GM12801 (cell line): Measurements from ENCODE around the gene SLC22A2.

Experiments
- TF ChIP-seq, protein P1 (sequence below): IDR thresholded peaks from one replicate; pipeline ENCODE4 v1.5.1; 2011; ENCODE audit warnings: control low read depth; ENCODE audit not compliant: insufficient read length; ENCODE audit errors: extremely low read depth

The SLC22A2 gene

DNA sequence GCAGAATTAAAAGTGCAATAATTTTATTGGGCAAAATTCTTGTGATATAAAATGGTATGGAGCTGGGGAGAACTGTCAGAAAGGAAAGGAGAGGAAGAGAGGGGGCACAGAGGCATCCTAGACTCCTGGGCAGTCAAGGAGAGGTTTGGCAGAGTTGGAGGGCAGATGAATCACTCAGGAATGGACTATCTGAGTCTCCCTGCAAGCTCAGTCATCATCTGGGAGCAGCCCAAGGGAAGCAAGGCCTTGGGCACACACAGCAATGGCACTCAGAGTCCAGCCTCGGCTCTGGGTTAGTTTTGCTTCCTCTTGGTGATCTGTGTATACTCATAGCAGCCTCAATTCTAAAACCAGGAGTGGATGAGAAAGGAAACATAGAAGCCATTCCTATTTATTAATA lies 69.8 kb downstream of the SLC22A2 start:
- TF ChIP-seq, protein P1, sequence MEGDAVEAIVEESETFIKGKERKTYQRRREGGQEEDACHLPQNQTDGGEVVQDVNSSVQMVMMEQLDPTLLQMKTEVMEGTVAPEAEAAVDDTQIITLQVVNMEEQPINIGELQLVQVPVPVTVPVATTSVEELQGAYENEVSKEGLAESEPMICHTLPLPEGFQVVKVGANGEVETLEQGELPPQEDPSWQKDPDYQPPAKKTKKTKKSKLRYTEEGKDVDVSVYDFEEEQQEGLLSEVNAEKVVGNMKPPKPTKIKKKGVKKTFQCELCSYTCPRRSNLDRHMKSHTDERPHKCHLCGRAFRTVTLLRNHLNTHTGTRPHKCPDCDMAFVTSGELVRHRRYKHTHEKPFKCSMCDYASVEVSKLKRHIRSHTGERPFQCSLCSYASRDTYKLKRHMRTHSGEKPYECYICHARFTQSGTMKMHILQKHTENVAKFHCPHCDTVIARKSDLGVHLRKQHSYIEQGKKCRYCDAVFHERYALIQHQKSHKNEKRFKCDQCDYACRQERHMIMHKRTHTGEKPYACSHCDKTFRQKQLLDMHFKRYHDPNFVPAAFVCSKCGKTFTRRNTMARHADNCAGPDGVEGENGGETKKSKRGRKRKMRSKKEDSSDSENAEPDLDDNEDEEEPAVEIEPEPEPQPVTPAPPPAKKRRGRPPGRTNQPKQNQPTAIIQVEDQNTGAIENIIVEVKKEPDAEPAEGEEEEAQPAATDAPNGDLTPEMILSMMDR: no peak

DNA sequence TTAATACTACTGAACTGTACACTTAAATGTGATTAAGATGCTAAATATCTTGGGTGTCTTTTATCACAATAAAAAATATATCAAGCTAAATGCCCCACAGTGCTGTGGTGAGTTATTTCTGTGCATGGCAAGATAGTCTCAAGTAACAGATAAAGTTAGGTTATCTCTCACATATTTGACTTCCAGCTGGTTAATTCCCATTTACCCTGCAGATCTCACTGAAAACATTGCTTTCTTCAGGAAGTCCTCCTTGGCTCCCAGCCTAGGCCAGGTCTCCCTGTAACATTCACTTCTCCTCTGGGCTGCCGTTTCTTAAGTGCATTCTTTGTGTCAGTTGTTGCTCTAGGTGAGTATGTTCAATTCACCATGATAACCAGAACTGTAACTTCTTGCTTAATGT lies 77.9 kb downstream of the SLC22A2 start:
- TF ChIP-seq, protein P1: no peak

DNA sequence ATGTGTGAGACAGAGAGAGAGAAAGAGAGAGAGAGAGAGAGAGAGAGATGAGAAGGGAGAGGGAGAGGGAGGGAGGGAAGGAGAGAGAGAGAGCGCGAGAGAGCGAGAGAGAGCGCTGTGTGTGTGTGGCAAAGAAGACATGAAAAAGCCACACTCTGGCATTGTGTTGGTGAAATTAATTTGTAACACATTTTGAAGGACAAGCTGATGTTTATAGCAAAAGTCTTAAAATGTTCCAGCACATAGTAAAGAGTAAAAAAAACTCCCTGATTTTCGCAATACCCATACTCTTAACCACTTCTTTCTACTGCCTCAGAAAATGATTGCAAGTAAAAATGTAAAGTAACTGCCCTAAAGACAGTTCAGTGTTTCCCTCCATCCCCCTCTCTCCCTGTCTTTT lies 80.3 kb downstream of the SLC22A2 start:
- TF ChIP-seq, protein P1: no peak

DNA sequence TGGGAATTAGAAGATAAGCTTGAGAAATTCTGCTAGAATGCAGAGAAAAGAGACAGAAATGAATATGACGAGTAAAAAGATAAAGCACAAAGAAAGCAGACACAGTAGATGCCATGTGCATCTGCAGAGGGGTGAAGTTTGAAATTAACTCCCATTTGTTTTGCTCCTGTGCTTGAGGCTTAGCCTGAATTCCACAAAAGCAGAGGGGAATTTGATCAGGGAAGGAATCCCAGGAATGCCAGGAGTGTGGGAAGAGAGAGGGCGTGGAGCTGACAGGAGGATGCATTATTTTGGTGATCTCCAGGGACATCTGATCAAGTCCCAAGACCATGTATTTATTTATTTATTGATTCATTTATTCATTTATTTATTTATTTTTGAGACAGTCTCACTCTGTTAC lies 81.4 kb downstream of the SLC22A2 start:
- TF ChIP-seq, protein P1: no peak

DNA sequence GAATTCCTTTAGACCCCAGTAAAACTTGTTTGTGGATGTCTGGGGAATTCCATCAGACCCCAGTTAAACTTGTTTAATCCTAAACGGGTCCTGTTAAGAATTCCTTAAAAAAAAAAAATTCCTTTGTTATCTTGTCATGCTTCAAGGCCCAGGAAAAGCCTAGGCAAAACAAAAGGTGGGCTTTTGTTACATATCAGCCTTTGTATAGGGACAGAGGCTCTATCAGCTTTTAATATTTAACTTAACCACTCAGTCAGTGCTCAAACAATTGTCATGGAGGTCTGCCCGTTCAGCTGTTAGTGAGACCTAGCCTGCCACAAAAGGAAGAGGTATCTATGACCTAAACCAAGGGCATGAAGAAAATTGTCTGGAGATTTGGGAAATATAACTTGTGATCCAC lies 83.9 kb downstream of the SLC22A2 start:
- TF ChIP-seq, protein P1: no peak

DNA sequence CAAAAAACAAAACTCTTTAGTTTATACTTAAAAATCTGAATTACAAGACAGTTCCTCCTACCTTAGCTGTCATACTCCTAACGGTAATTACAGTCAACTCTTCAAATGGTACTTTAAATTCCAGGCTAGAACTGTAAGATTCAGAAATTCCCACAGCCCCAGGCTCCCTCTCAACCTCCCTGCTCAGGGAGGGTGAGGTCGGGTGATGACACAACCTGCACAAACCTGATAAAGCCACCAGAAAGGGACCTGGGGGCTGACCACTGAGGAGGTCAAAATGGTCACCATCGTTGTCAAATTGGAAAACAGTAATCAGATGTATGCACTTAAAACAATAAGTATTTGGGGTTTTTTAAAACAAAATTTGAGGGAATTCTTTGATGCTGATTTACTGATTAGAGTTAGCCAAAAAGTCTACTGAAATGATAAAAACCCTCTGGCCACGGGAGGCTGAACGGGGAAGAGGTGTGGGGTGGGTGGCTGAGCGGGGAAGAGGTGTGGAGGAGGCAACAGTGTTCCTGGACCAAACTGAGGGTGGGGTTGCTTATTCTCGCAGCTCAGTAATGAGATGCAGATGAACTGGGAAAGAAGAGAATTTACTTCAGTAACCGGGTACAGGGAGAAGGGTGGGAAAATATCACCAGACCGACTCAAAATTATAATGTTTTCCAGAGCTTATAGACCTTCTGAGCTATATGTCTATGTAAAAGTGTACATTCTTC lies 84.7 kb downstream of the SLC22A2 start:
- TF ChIP-seq, protein P1: no peak

DNA sequence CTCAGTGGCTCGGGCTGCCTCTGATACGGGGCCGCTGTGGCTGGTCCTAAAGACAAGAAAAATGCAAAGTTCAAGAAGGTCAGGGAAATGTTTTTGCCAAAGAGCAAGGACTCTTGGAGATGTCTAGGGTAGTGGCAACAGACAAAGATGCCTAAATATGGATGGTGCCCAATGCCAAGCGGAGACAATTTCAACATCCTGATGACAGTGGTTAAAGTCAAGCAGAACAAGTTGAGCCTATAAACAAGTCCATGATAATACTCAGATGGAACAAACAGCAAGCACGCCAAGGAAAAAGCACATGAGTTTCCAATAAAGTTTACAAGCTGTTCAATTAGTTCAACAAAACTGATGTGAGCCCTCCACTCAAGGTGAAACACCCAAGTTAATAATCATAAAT lies 85.9 kb downstream of the SLC22A2 start:
- TF ChIP-seq, protein P1: no peak
